Kidney (tissue), 22 donors: ENCODE measurements around the gene HOXA5. TPM values are rescaled to one million over a fixed set of nuclear protein-coding genes. Genes with fewer than 3 reads are reported as not detected.

Experiments used
- DNase-seq, 5 donors: peaks; one replicate each; pipeline ENCODE4 v3.0.0-alpha.2; 2013 to 2020
- FAIRE-seq: peaks from 2 replicates; lab custom pipeline; 2012; peaks lifted over from hg19 to GRCh38; lab: Jason Lieb, UNC
- H3K27ac ChIP-seq, 2 donors: one replicate each; pipeline ENCODE4 v1.7.0; 2013; ENCODE audit warnings: low read depth in 2 of 2, low read length in 2 of 2, inconsistent platforms in 1 of 2
- H3K27me3 ChIP-seq: one replicate; pipeline ENCODE4 v1.7.1; 2013; ENCODE audit warnings: low read length, inconsistent platforms; ENCODE audit not compliant: control insufficient read depth, insufficient read depth
- H3K36me3 ChIP-seq, 3 donors: one replicate each; pipeline versions ENCODE4 v1.7.0 to v1.7.1; 2013; ENCODE audit warnings: low read length in 3 of 3, control low read depth in 1 of 3, inconsistent platforms in 1 of 3; ENCODE audit not compliant: insufficient read depth in 3 of 3, control insufficient read depth in 2 of 3
- H3K4me1 ChIP-seq, 3 donors: one replicate each; pipeline versions ENCODE4 v1.7.0 to v1.7.1; 2013; ENCODE audit warnings: low read length in 3 of 3, inconsistent platforms in 1 of 3, low read depth in 1 of 3; ENCODE audit not compliant: control insufficient read depth in 2 of 3, insufficient read depth in 2 of 3
- H3K4me3 ChIP-seq, 3 donors: one replicate each; pipeline versions ENCODE4 v1.7.0 to v1.8.1; 2013; ENCODE audit warnings: low read length in 3 of 3, control low read depth in 1 of 3, inconsistent platforms in 1 of 3
- H3K9ac ChIP-seq, 3 donors: one replicate each; pipeline versions ENCODE4 v1.7.0 to v1.7.1; 2013; ENCODE audit warnings: low read length in 3 of 3, control low read depth in 1 of 3, inconsistent platforms in 1 of 3
- H3K9me3 ChIP-seq, 3 donors: one replicate each; pipeline versions ENCODE4 v1.7.0 to v1.7.1; 2013; ENCODE audit warnings: low read length in 3 of 3, control low read depth in 1 of 3, inconsistent platforms in 1 of 3; ENCODE audit not compliant: control insufficient read depth in 2 of 3, insufficient read depth in 1 of 3
- CTCF ChIP-seq: IDR thresholded peaks from 3 replicates; pipeline ENCODE4 v1.5.1; 2012; ENCODE audit warnings: mild to moderate bottlenecking, moderate library complexity, borderline replicate concordance; ENCODE audit not compliant: insufficient read depth; ENCODE audit errors: extremely low read depth
- intact Hi-C: fragments of 100-400 bp; cut with DNase I; formaldehyde crosslinking; loops from one replicate; pipeline ENCODE4 v1.11.1; 2022
- long read RNA-seq, 10 donors: library from polyadenylated mRNA in 1 of 10; unstranded in 1 of 10; transcript quantifications; one replicate each; pipeline ENCODE4 v2.0.0 and lab custom pipeline, GENCODE V29; 2021 to 2026
- polyA plus RNA-seq: library from polyadenylated mRNA; stranded (reverse); fragments of 350-450 nt; fragmentation: Illumina TruSeq; extraction: RNeasy Lipid Tissue Mini Kit (QIAGEN cat#74804); gene quantifications from one replicate; pipeline ENCODE4 v1.2.3, GENCODE V29; 2014; ENCODE audit warnings: low read depth, low replicate concordance; ENCODE audit not compliant: insufficient read depth
- total RNA-seq: library from RNA; stranded (reverse); fragmentation: NEBNext Ultra II Directional; extraction: Animal tissue kit (Norgen Biotek cat#: 25700); gene quantifications from one replicate; pipeline ENCODE4 v1.2.1, GENCODE V29; 2021
- donor health status: control.
- donor health status: control.
- donor health status: control.
- donor health status: control.
- donor health status: control.
- donor health status: DM: yes; HTN: yes; CAD: no.
- donor health status: Normal renal cell carcinoma (clear cell type).

The HOXA5 gene
- total RNA-seq (38.0 TPM), polyA plus RNA-seq (19.4 TPM)
- long read RNA-seq, donor 1, transcript HOXA5-201 (2 exons, 1,657 nt), result major isoform, 19 of 19 reads
- long read RNA-seq, donor 1, partial matches to known transcripts, result 0 of 19 reads
- long read RNA-seq, donor 1, other reads (novel, unspliced or antisense), result 0 of 19 reads
- long read RNA-seq, donor 2, transcript HOXA5-201 (2 exons, 1,657 nt), result major isoform, 11 of 11 reads
- long read RNA-seq, donor 2, partial matches to known transcripts, result 0 of 11 reads
- long read RNA-seq, donor 2, other reads (novel, unspliced or antisense), result 0 of 11 reads
- long read RNA-seq, donor 3, transcript HOXA5-201 (2 exons, 1,657 nt), result major isoform, 11 of 11 reads
- long read RNA-seq, donor 3, partial matches to known transcripts, result 0 of 11 reads
- long read RNA-seq, donor 3, other reads (novel, unspliced or antisense), result 0 of 11 reads
- long read RNA-seq, donor 4, partial matches to known transcripts, result 0 of 1 reads
- long read RNA-seq, donor 4, other reads (novel, unspliced or antisense), result 0 of 1 reads
- long read RNA-seq, donor 5, result 0 reads
- long read RNA-seq, donor 6, result 0 reads
- long read RNA-seq, donor 7, transcript HOXA5-201 (2 exons, 1,657 nt), result major isoform, 6 of 11 reads
- long read RNA-seq, donor 7, partial matches to known transcripts, result 1 of 11 reads
- long read RNA-seq, donor 7, other reads (novel, unspliced or antisense), result 4 of 11 reads
- long read RNA-seq, donor 8, transcript HOXA5-201 (2 exons, 1,657 nt), result major isoform, 14 of 23 reads
- long read RNA-seq, donor 8, partial matches to known transcripts, result 9 of 23 reads
- long read RNA-seq, donor 8, other reads (novel, unspliced or antisense), result 0 of 23 reads
- long read RNA-seq, donor 9, transcript HOXA5-201 (2 exons, 1,657 nt), result major isoform, 5 of 5 reads
- long read RNA-seq, donor 9, partial matches to known transcripts, result 0 of 5 reads
- long read RNA-seq, donor 9, other reads (novel, unspliced or antisense), result 0 of 5 reads
- long read RNA-seq, donor 10, transcript HOXA5-201 (2 exons, 1,657 nt), result major isoform, 13 of 13 reads
- long read RNA-seq, donor 10, partial matches to known transcripts, result 0 of 13 reads
- long read RNA-seq, donor 10, other reads (novel, unspliced or antisense), result 0 of 13 reads

DNA sequence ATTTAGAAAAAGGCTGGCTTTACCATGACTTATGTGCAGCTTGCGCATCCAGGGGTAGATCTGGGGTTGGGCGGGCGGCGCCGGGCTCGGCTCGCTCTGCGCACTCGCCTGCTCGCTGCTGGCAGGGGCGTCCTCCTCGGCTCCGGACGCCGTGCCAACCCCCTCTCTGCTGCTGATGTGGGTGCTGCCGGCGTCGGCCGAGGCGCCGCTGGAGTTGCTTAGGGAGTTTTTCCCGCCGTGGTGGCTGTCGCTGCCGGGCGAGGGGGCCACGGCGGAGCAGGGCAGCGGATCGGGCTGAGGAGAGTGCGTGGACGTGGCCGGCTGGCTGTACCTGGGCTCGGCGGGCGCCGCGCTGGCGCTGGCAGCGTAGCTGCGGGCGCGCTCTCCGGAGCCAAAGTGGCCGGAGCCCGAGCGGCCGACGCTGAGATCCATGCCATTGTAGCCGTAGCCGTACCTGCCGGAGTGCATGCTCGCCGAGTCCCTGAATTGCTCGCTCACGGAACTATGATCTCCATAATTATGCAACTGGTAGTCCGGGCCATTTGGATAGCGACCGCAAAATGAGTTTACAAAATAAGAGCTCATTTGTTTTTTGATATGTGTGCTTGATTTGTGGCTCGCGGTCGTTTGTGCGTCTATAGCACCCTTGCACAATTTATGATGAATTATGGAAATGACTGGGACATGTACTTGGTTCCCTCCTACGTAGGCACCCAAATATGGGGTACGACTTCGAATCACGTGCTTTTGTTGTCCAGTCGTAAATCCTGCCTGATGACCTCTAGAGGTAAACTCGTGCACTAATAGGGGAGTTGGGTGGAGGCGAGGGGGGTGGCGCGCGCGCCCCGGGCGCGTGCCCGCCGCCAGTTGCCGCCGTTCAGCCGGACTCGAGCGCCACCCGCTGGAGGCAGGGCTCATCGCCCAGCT lies at the start of gene HOXA5:
Gene HOXA5, minus strand, starts transcription at position 659 of the 927 bp plus-strand sequence. Its CDS starts 74 bp downstream, at position 585.
- TF ChIP-seq CTCF, result peak; percentile 82

DNA sequence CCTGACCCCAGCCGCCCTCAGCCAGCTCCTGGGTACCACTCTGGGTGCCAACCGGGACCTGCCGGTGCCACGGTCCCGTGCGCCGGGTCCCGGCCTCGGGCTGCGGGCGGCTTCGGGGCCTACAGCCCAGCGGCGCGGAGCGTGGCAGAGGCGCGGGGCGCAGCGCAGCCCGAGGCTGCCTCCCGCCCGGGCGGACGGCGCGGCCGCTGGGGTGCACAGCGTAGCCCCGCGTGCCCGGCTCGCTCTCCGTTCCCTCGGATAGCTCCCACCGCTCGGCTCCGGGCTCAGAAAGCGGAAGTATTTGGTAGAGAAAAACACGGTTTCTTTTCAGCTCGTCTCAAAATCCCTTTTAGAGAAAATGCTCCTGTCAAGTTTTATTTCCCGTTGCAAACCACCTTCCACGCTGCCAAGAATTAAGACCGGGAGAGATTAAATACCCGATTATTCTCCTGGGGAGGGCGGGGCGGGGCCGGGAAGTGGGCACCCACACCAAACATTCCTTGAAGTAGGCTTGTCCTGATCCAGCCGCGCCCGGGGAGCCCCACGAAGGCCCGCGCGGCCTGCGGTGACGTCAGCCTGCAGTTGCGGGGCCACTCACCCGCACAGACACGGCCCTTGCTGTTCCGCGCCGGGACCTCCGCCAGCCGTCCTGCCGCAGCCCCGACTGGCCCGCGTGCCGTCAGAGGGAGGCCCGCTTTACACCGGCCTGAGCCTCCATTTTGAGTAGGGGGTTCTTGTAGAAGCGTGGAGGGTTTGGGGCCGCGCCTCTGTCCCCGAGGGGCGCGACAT lies 49.3 kb upstream of the HOXA5 start:
- peak overlapping the region in 1 of 3 donors; percentile 32 for H3K4me3 ChIP-seq
- no peaks in the 10 kb centered on the region for H3K36me3 ChIP-seq
- peak in 4 of 5 donors; percentile 45 to 81 (median 63) for DNase-seq

More for the DNA sequence above, at the start of gene HOXA5:
- DNase-seq (peak; percentile 94 to 97 (median 95)), FAIRE-seq (peak; percentile 11)
- peaks cover 2 to 12% (median 7%) of the 10 kb centered on the region in 3 donors for H3K36me3 ChIP-seq
- H3K4me1 ChIP-seq, result peaks cover 0 to 12% (median 11%) of the 10 kb centered on the region in 3 donors
- intact Hi-C loops, result no loop called here
- H3K27me3 ChIP-seq, result no peaks in the 10 kb centered on the region
- peak within 1 kb of the TSS; percentile 64 to 97 (median 94) for H3K9ac ChIP-seq
- H3K9me3 ChIP-seq, result no peaks in the 10 kb centered on the region
- peak within 1 kb of the TSS; percentile 73 to 89 (median 75) for H3K4me3 ChIP-seq
- H3K27ac ChIP-seq, result peak within 1 kb of the TSS; percentile 97

More for the DNA sequence above, 49.3 kb upstream of the HOXA5 start:
- intact Hi-C loops, result no loop called here
- H3K4me1 ChIP-seq, result peaks cover 0 to 2% (median 0%) of the 10 kb centered on the region in 3 donors
- no peak for FAIRE-seq
- no peak overlapping the region for H3K9ac ChIP-seq
- TF ChIP-seq CTCF, result no peak
- H3K27ac ChIP-seq, result no peak overlapping the region
- peaks cover 60% of the 10 kb centered on the region for H3K27me3 ChIP-seq
- H3K9me3 ChIP-seq, result no peaks in the 10 kb centered on the region
